PC-3 (cell line): ENCODE results near the gene GDAP2. TPM values are rescaled to one million over a fixed set of nuclear protein-coding genes. Genes with fewer than 3 reads are reported as not detected.

Experiments
- ATAC-seq: fragments of 200-7000 bp; cut with Tn5 transposase; 2 replicates; pipeline ENCODE4 v1.9.1; 2020; ENCODE audit warnings: mild to moderate bottlenecking, moderate library complexity
- BruUV-seq: library from RNA; stranded (reverse); fragments of 400-500 nt; replicated peaks from 2 replicates; lab custom pipeline; 2021; lab: Mats Ljungman, UMichigan
- CTCF ChIA-PET: fragments of 300-600 bp; sonication (Branson Sonifier 250); formaldehyde crosslinking; loops from one replicate; lab custom pipeline; 2022; ENCODE audit warnings: antibody characterized with exemption; lab: Charles Lee
- POLR2A ChIA-PET: fragments of 300-600 bp; sonication (Branson Sonifier 250); formaldehyde crosslinking; loops from one replicate; lab custom pipeline; 2022; ENCODE audit warnings: antibody characterized with exemption; ENCODE audit not compliant: unreplicated experiment; lab: Charles Lee
- DNase-seq: peaks from one replicate; pipeline ENCODE4 v3.0.0-alpha.2; 2015
- H2AFZ ChIP-seq: fragments of 300-600 bp; sonication (generic); 2 replicates; pipeline ENCODE4 v1.6.0; 2016; ENCODE audit warnings: antibody characterized with exemption, low read length
- H3F3A ChIP-seq: fragments of 300-600 bp; sonication (generic); one replicate; pipeline ENCODE4 v1.6.0; 2017; ENCODE audit warnings: antibody characterized with exemption, low read length, control low read depth, mild to moderate bottlenecking; ENCODE audit not compliant: unreplicated experiment
- H3K27ac ChIP-seq: fragments of 300-600 bp; sonication (generic); 2 replicates; pipeline ENCODE4 v1.5.1; 2016; ENCODE audit warnings: mild to moderate bottlenecking, low read length
- H3K27me3 ChIP-seq: fragments of 300-600 bp; sonication (generic); 2 replicates; pipeline ENCODE4 v1.6.1; 2016; ENCODE audit warnings: low read length, mixed read lengths
- H3K36me3 ChIP-seq: fragments of 300-600 bp; sonication (generic); 2 replicates; pipeline ENCODE4 v1.6.1; 2016; ENCODE audit warnings: low read depth, mixed run types, low read length, mixed read lengths
- H3K4me1 ChIP-seq: fragments of 300-600 bp; sonication (generic); 2 replicates; pipeline ENCODE4 v1.5.1; 2016; ENCODE audit warnings: low read length; ENCODE audit not compliant: insufficient read depth
- H3K4me2 ChIP-seq: fragments of 300-600 bp; sonication (generic); 2 replicates; pipeline ENCODE4 v1.6.0; 2016; ENCODE audit warnings: low read length
- H3K4me3 ChIP-seq: fragments of 300-600 bp; sonication (generic); 2 replicates; pipeline ENCODE4 v1.5.1; 2016; ENCODE audit warnings: mild to moderate bottlenecking, low read length, mixed read lengths
- H3K79me2 ChIP-seq: fragments of 300-600 bp; sonication (generic); 2 replicates; pipeline ENCODE4 v1.6.1; 2017; ENCODE audit warnings: low read length, mixed read lengths
- H3K9ac ChIP-seq: fragments of 300-600 bp; sonication (generic); 2 replicates; pipeline ENCODE4 v1.6.0; 2016; ENCODE audit warnings: mild to moderate bottlenecking, low read length
- H3K9me2 ChIP-seq: fragments of 300-600 bp; sonication (generic); replicated peaks from 2 replicates; pipeline ENCODE4 v1.6.1; 2016; ENCODE audit warnings: mixed run types, low read length, mixed read lengths
- H3K9me3 ChIP-seq: fragments of 300-600 bp; sonication (generic); 2 replicates; pipeline ENCODE4 v1.6.1; 2016; ENCODE audit warnings: low read length, mixed read lengths
- H4K20me1 ChIP-seq: fragments of 300-600 bp; sonication (generic); 2 replicates; pipeline ENCODE4 v1.6.1; 2016; ENCODE audit warnings: low read length, mixed read lengths
- CTCF ChIP-seq: fragments of 300-600 bp; sonication (generic); conservative IDR thresholded peaks from 2 replicates; pipeline ENCODE4 v1.5.1; 2017; ENCODE audit warnings: antibody characterized with exemption, low read depth, mild to moderate bottlenecking, low read length
- EZH2 ChIP-seq: fragments of 300-600 bp; sonication (generic); IDR thresholded peaks from one replicate; pipeline ENCODE4 v1.6.1; 2017; ENCODE audit warnings: antibody characterized with exemption, mild to moderate bottlenecking, low read length; ENCODE audit not compliant: unreplicated experiment
- EZH2phosphoT487 ChIP-seq: fragments of 300-600 bp; sonication (generic); IDR thresholded peaks from 2 replicates; pipeline ENCODE4 v1.6.1; 2018; ENCODE audit warnings: mild to moderate bottlenecking, antibody characterized with exemption, low read length, borderline replicate concordance
- intact Hi-C: fragments of 100-400 bp; cut with micrococcal nuclease; formaldehyde crosslinking; loops from 2 replicates; pipeline ENCODE4 v1.9.0; 2023
- total RNA-seq: library from RNA; depleted of rRNA; stranded (reverse); fragments of >200 nt; gene quantifications from 2 replicates; pipeline ENCODE4 v1.2.3, GENCODE V29; 2014

The GDAP2 gene
- total RNA-seq, 1 experiment from 2014 or later = 20.7 TPM

- no peak overlapping the region for H3K4me3 ChIP-seq
- DNase-seq (no peak), ATAC-seq (no peak)
- no peaks in the 10 kb centered on the region for H3K9me2 ChIP-seq
- peaks cover 14% of the 10 kb centered on the region for H3K4me1 ChIP-seq
- no TSS peak for BruUV-seq
- H3K79me2 ChIP-seq = no peaks in the 10 kb centered on the region
- H4K20me1 ChIP-seq = 0 out of 2 replicates have a peak, but pooled peaks cover 4% of the 10 kb centered on the region
- H3K27ac ChIP-seq = no peak overlapping the region
- no peak overlapping the region for H2AFZ ChIP-seq
- no peaks in the 10 kb centered on the region for H3K27me3 ChIP-seq
- intact Hi-C loops = no loop called here
- TF ChIP-seq CTCF = no peak
- TF ChIP-seq EZH2 = no peak
- TF ChIP-seq EZH2phosphoT487 = no peak
- ChIA-PET CTCF (interaction anchor here (0.6 kb wide), 1 partner anchor 267 kb away, joined by 7 read pairs; no protein-coding TSS in a partner anchor), POLR2A (no interaction called here)
- H3K4me2 ChIP-seq = no peak overlapping the region
- H3F3A ChIP-seq = no peaks in the 10 kb centered on the region
- H3K9ac ChIP-seq = no peak overlapping the region
- H3K36me3 ChIP-seq = 0 out of 2 replicates have a peak, but pooled peaks cover 6% of the 10 kb centered on the region
- H3K9me3 ChIP-seq = no peaks in the 10 kb centered on the region
Measured at GRCh38 chr1:117860896-117861610, 68.4 kb downstream of the GDAP2 start.

GRCh38 chr1:117859901-117860300 lies 69.5 kb downstream of the GDAP2 start:
- POLR2A ChIA-PET = no interaction called here
- no peak overlapping the region for H2AFZ ChIP-seq
- no peak overlapping the region for H3K4me3 ChIP-seq
- H3K4me1 ChIP-seq = peaks cover 14% of the 10 kb centered on the region
- no peaks in the 10 kb centered on the region for H3K79me2 ChIP-seq
- H3K9me2 ChIP-seq = no peaks in the 10 kb centered on the region
- no peak for TF ChIP-seq EZH2
- TF ChIP-seq CTCF = no peak
- TF ChIP-seq EZH2phosphoT487 = no peak
- H3K36me3 ChIP-seq = no peaks in the 10 kb centered on the region
- 0 out of 2 replicates have a peak, but pooled peaks cover 4% of the 10 kb centered on the region for H4K20me1 ChIP-seq
- no peaks in the 10 kb centered on the region for H3K27me3 ChIP-seq
- CTCF ChIA-PET = no interaction called here
- no peak for ATAC-seq
- intact Hi-C loops = no loop called here
- no TSS peak for BruUV-seq
- H3K9ac ChIP-seq = no peak overlapping the region
- H3F3A ChIP-seq = no peaks in the 10 kb centered on the region
- H3K4me2 ChIP-seq = no peak overlapping the region
- H3K9me3 ChIP-seq = no peaks in the 10 kb centered on the region
- no peak for DNase-seq
- H3K27ac ChIP-seq = no peak overlapping the region

- Histone ChIP-seq H3F3A (no peaks in the 10 kb centered on the region), H3K36me3 (no peaks in the 10 kb centered on the region), H3K27ac (no peak overlapping the region), H3K9ac (no peak overlapping the region), H3K4me3 (no peak overlapping the region), H3K27me3 (no peaks in the 10 kb centered on the region), H2AFZ (no peak overlapping the region), H4K20me1 (0 out of 2 replicates have a peak, but pooled peaks cover 4% of the 10 kb centered on the region), H3K4me2 (peak overlapping the region; percentile 44), H3K79me2 (no peaks in the 10 kb centered on the region), H3K4me1 (peaks cover 14% of the 10 kb centered on the region), H3K9me2 (no peaks in the 10 kb centered on the region), H3K9me3 (no peaks in the 10 kb centered on the region)
- no peak for TF ChIP-seq EZH2
- TF ChIP-seq EZH2phosphoT487 = no peak
- no peak for TF ChIP-seq CTCF
- ChIA-PET CTCF (no interaction called here), POLR2A (no interaction called here)
- intact Hi-C loops = loop anchor here (1.0 kb wide), 1 partner anchor 18 kb away; no protein-coding TSS in a partner anchor
- ATAC-seq = peak; percentile 86
- peak; percentile 65 for DNase-seq
- BruUV-seq = no TSS peak
Measured at GRCh38 chr1:117857418-117857817, 72.0 kb downstream of the GDAP2 start.
